HK-2 (cell line): Measurements from ENCODE around the gene UBE2J2.

Source experiments
- DNase-seq: peaks from one replicate; pipeline ENCODE4 v3.0.0-alpha.2; 2018; ENCODE audit not compliant: unreplicated experiment

UBE2J2 gene

DNA sequence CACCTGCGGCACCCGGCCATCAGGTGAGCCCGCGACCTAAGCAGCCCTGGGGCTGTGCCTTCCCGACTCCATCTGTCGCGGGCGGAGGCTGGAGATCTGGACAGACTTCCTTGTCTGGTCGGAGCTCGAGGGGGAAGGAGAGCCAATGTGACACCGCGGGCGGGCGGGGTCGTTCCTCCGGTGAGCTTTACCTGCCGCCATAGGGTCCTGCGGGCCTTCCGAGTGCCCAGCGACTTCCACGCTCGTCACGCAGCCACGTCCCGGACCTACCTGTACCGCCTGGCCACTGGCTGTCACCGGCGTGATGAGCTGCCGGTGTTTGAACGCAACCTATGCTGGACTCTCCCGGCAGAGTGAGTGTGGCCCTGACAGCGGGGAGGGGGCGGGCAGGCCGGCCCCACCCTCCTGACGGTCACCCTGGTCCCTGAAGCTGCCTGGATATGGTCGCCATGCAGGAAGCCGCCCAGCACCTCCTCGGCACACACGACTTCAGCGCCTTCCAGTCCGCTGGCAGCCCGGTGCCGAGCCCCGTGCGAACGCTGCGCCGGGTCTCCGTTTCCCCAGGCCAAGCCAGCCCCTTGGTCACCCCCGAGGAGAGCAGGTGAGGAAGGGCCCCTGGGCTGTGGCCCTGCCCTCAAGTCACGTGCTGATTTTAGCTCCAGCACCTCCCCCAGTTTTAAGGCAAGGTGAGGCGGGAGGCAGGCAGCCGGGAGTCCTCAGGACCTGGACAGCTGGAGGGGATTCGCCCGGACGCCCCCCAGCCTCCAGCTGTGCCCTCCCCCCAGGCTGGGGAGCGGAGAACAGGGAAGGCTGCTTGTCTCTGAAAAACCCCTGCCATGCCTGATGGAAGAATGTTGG is 35.8 kb upstream of the UBE2J2 start:
- DNase-seq: no peak

DNA sequence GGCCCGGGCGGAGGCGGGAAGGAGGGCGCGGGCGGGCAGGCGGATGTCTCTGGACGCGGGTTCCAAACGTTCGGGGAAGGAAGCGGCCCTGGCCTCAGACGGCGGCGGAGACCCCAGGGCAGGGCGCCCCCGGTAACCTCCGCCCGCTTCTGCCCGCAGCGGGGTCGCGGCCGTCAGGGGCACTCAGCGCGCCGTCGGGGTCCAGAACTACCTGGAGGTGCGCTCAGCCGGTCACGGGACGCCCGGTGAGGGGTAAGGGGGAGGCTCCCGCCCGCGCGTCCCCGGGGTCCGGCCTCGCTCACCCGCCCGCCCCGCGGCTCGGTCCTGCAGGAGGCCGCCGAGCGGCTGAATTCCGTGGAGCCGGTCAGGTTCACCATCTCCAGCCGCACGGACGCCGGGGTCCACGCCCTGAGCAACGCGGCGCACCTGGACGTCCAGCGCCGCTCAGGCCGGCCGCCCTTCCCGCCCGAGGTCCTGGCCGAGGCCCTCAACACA is 35.1 kb upstream of the UBE2J2 start:
- DNase-seq: no peak

DNA sequence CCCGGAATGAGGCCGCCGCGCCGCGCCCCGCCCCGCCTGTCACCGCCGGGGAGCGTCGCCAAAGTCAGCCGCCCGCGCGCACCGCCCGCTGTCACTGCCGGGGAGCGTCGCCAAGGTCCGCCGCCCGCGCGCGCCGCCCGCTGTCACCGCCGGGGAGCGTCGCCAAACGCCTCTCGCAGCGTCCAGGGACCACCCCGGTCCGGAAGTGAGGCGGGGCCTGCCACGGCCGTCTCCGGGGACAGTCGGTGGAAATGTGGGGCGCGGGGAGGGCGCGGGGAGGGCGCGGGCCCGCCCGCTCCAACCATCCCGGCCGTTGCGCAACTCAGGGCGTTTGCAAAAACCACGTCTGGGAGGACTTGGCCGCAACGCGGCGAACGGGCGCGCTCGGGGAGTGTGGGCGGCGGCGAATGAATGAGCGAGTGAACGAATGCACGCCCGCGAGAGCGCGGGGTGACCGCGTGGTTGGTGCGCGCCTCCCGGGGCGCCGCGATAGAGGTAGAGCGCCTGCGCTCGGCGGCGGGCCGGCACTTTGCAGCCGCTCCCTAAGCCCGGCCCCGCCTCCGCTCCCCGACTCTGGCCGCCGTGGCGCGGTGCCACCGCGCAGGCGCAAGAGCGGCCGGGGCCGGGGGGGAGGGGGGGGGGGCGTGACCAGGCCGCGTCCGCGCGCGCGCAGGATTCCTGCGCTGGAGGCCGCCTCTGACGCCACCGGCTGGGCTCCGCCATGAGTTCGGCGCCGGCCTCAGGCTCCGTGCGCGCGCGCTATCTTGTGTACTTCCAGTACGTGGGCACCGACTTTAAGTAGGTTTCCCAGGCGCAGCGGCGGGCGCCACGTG is 34.5 kb upstream of the UBE2J2 start, which contains the start of the genes ACAP3 and PUSL1:
Gene ACAP3, minus strand, starts transcription at position 8 of the 833 bp plus-strand sequence. CDS start 115 bp downstream, outside the sequence.
Gene PUSL1, plus strand, starts transcription at position 675 of the 833 bp plus-strand sequence. Its CDS starts 47 bp downstream, at position 722.
- DNase-seq: peak; percentile 89

DNA sequence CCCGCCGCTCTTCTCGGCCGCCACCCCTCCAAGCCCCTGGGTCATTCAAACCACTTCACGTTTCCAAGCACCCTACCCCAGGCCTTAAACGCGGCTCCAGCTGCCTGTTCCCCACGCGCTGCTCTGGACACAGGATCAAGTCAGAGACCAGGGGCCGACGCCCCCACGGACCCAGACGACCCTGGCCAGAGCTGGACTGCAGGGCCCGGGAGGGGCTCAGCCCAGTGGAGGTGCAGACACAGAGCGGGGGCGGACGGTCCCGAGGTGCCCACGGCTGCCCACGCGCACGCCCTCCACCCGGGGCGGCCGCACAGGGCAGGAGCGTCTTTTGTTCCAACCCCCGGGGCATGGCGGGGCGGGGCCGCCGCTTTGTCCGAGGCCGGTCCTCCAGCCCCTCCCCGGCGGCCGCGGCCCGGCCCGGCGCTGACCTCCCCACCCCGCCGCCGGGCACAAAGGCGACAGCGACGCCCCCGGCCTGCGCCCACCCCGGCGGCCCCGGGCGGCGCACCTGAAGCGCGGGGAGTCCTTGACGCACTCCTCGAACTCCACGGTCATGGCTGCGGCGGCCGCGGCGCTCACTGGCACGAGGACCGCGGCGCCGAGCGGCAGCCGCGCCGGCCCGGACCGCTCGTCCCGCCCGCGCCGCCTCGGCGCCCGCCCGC is 33.7 kb upstream of the UBE2J2 start:
- DNase-seq: peak; percentile 55

DNA sequence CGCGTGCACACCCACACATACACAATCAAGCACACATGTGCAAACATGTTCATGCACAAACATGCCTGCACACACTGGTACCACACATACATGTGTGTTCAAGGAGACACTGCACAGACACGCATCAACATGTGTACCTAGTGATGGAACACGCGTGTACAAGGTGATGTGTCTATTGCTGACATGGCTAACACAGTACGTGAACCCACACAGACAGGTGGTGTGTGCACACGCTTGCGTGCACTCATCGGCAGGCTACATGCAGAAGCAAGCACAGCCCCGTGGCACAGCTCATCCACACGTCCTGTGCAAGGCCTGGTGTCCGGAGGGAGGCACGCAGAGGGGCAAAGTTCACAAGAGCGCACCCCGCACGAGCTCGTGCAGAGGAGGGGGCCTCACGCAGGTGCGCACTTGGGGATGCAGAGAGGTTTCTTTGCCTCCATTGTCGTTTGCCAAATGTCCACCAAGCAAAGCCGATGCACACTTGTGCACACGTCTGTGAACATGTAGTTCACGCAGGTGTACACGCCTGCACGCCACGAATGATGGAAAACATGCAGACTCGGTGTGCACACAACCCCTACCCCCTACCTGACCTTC is 33.1 kb upstream of the UBE2J2 start:
- no peak for DNase-seq

DNA sequence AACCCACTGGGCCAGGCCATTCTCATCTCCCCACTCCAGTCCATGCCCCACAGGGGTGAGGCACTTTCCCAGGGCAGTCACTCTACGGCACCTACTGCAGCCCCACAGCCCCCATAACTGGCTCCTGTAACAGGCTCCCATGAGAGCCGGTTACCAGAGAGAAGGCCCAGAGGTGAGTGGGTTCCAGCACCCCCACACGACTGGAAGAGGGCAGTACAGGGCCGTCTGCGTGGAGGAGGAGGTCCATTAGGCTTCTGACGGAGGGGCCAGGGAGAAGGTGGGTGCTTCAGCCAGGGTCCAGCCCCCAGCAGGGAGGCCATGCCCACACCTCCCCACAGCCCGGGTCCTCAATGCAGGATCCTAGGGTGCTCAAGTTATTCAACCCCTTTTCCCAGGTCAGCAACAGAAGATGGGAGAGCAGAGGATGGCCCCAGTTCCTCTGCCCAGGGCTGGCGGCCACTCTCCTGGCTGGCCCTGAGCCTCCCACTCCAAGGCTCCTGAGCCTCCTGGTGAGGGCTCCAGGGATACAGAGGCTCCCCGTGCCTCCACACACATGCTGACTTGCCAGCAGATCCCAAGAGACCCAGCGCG is 32.5 kb upstream of the UBE2J2 start:
- DNase-seq: no peak

DNA sequence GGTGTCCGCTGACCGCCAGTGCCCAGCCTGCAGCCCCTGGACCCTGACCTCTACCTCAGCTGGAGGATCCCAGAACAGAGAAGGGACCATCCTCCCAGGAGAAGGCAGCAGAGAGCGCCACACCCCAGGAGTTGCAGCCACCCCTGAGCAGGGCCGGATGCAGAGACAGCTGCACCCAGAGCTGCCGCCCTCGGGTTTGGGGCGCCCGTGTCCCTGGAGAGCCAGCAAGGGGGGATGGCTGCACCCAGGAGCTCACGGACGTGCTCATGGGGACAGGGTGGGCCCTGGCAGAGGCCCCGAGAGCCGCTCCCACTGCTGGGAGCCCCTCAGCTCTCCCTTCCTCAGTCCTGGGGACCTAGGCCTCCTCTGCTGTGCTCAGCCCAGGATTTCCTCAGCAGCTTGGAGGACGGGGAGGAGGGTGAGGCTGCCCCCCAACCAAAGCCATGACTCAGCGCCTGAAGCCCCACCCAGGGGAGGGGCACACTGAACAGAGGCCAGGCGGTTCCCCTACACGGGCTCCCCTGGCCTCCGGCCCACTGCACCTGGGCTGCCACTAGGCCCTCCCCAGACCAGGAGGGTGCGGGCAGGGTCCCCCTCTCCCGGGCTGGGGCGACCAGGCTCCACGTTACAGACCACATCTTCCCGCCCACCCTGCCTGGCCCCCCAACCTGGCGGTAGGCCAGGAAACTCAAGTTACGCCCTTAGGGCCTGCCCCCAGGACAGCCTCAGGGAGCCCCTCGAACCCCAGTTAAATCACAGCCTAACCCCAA is 31.8 kb upstream of the UBE2J2 start:
- DNase-seq: peak; percentile 83

DNA sequence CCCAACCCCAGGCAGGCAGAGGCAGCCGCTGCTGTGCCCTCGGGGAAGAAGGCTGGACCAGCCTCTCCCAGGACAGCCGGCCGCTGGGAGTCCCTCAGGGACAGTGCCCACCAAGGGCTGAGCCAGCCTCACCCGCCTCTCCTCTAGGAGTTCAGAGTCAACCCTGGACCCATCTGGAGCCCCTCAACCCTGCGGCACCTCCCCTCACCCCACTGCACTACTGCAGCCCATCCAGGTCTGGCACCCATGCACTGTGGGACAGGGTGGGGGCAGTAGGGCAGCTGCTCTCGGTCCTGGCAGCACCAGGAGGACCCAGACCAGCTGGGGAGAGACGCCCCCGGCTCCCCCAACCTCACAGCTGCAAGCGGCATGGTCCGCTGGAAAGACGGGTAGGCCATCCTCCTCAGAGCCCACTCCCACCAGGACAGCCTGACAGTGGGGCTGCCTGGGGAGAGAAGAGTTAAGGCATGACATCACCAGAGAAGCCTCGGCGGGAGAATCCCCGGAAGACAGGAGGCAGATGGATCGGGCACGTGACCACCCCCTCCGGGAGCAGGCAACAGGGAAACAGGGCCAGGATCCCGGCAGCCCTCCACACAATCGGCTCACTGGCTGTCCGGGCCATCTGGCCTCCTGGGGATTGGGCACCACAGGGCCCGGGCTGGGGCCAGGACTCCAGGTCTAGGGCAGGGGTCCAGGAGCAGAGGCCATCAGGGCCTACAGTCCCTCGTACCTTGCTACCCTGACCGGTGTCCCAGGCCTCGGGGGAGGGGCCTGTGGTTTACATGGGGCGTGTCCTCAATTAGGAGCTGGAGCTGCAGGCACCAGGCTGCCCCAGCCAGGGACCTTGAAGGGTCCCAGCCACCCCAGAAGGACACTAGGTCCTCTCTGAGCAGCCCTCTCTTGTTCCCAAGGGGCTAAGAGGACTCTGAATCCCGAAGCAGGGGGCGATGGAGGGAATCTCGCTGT is 31.0 kb upstream of the UBE2J2 start:
- DNase-seq: peak; percentile 88

DNA sequence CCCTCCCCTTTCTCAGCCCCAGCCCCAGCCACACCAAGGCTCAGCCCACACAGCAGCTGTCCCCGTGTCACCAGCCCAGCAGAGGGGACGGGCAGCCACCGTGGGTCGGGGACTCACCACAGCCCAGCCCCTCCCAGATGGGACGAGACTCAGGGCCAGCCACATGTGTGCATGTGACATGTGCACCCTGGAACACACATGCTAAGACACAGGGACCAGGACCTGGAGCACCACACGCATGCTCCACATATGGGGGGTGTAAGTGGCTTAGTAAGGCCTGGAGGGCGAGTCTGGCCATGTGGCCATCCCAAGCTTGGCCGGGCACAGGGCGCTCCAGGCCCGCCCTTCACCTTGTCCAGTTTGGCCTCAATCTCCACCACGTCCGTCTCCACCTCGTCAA is 30.1 kb upstream of the UBE2J2 start:
- no peak for DNase-seq

DNA sequence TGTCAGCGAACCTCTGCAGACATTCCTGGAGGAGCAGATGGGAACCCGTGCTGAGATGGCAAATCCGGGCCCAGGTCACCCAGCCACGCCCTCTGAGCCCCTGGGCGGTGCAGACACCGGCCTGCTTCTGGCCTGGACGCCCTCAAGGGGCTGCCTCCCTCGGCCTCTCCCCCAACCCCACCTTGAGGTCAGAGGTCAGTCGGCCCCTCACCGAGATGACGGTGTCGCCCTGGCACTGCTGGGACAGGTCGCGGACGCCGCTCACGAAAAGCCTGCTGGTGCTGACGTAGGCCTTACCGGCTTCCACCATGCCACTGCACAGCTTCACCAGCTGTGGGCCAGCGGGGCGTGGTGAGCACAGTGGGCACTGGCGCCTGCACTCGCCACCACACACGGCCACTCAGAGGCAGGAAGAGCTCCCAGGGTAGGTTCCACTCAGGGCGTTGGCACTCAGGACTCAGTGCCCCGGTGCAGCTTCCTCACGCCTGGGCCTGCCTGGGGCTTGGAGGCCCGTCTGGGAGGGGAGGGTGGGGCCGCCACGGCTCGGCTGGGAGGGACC is 29.4 kb upstream of the UBE2J2 start:
- DNase-seq: no peak

DNA sequence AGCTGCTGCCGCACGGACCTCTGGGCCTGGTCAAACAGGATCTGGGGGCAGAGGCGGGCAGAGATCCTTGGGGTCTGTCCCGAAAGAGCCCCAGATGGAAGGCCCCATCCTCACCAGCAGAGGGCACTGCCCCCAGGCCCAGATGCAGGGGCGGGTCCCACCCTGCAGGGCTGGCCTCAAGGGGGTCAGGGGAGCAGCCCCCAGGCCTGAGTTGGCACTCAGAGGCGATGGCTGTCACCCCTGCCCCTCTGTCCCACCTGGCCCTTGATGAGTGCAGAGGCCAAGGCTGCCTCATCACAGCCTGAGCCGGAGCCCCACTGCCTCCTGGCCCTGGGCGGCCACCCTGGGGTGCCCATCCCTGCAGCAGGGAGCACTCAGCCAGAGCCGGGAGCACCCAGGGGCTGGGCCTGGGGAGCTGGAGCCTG is 28.4 kb upstream of the UBE2J2 start:
- no peak for DNase-seq

DNA sequence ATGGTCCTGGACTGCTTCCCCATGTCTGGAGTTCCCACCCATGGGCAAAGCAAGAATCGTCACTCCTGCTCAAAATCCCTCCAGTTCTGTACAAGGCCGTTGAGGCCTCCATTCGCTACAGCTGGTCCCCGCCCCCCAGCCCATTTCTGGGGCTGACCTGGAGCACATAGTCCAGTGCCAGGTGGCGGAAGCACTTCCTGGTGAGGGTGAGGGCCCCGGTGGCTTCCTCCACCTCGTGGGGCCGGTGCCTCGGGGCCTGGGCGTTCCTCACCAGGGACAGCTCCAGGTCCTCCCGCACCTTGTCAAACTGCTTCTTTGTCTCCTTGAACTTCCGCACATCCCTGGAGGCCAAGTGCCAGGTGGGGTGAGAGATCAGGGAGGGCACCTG is 26.7 kb upstream of the UBE2J2 start:
- DNase-seq: no peak

DNA sequence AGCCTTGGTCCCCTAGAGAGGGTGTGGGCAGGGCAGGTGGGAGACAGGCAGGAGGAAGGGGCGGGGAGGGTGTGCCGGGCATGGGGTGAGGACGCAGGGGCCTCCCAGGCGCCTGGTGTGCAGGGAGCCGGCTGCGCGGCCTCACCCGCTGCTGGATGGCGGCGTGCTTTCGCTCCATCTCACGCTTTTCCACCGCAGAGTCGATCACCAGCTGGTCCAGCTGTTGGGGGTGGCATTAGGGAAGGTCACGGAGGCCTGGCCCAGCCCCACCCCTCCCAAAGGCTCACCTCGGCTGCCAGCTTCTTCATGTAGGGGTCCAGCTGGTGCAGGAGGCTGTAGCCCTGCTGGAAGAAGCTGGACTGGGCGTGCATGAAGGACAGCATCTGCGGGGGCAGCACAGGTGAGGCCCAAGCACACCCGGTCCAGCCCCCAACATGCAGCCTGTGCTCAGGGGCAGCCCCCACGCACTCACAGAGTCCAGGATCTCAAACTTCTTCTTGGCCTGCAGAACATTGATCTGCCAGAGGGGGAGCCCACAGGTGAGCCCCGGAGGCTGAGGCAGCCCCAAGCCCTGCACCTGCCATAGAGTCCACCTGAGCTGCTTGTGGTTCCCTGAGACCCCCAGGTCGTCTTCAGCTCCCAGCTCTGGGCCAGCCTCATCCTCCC is 26.2 kb upstream of the UBE2J2 start:
- no peak for DNase-seq

DNA sequence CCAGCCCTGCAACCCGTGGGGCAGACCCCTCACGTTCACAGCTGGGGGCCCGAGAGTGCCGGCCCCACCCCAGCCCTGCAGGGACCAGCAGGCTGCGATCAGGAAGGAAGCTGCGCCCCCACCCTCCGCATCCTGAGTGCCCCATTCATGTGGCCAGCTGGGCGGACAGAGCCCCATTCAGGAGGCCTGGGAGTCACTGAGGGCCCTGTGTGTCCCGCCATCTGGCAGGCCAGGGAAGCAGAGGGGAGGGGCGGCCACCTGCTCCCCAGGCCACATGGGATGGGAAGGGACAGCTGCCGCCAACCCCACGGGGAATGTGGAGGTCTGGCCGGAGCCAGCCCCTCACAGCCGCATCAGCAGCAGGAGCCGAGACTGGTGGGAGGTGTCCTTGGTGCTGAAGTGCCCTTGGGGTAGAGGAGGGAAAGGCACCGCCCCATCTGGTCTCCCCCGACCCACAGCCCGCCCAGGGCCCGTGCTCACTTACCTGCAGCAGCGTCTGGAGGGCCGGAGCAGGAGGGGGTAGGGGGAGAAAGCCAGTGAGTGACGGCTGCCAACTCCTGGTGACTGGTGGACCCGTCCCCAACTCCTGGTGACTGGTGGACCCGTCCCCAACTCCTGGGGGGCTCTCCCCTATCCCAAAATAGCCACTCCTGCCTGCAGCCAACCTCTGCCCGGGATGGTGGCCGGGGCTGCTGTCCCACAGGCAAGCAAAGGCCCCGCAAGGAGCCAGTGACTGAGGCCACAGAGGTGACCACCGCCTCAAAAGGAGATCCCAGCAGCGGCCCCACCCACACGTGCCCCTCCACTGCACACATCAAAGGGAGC is 25.4 kb upstream of the UBE2J2 start:
- DNase-seq: no peak

DNA sequence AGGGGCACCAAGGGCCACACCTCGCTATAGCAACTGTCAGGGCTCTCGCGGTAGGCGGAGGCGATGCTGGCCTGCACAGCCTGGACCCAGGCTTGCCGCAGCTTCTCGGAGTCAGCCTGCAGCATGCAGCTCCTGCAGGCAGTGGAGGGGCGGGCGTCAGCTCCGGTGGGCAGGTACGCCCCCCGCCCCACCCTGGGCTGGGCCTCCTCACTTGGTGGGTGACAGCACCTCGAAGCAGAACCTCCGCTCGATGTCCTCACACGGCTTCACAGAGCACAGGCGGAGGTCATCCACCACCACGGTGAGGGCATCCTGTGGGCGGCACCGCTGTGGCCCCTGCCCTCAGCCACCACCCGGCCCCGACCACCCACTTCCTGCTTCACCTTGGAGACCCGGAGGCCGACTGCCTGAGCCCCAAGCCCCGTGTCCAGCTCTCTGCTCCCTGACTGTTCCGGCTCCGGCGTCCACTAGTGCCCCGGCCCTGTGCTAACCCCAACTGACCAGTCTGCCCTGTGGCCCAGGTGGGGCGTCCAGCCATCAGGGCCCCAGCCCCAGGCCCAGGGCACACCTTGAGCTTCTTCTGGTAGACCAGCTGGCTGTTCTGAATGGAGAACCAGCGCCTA is 24.3 kb upstream of the UBE2J2 start:
- no peak for DNase-seq

DNA sequence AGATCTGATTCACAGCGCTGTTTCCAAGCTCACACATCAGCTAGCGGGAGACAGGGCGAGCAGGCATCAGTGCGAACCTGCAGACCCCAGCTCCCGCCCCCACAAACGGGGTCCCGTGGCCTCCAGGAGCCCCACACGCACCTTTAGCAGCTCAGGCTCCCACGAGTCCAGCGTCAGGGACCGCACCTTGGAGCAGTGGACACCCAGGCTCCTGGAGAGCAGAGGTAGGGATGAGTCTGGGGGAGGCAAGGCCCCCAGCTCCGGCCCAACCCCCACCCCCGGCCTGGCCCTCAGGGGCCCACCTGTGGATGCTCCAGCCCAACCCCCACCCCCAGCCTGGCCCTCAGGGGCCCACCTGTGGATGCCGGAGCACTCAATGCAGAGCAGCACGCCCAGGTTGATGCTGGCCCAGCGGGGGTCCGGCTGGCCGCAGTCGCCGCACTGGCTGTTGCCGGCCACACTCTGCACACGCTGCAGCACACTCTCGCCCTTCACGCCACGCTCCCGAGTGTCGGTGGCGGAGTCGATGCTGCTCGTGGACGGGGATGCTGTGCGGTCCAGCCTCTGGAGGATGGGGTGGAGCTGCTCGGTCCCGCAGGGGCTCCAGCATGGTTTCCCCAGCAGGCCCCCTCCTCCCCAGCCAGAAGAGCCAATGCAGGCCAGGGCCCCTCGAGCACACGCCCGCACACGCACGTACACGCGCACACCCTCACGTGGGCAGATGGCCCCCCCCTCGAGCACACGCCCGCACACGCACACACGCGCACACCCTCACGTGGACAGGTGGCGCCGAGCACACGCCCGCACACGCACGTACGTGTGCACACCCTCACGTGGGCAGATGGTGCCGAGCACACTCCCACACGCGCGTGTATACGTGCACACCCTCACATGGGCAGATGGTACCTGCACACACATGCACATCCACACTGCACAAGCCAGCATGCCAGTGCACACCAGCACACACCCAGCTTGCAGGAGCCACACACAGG is 22.7 kb upstream of the UBE2J2 start:
- DNase-seq: no peak
